Esophagus muscularis mucosa (tissue), 4 donors: ENCODE measurements around the gene MAGI3. TPM values are rescaled to one million over a fixed set of nuclear protein-coding genes. Genes with fewer than 3 reads are reported as not detected.

Experiments
- DNase-seq: peaks from one replicate; pipeline ENCODE4 v3.0.0-alpha.2; 2017; ENCODE audit errors: extremely low spot score
- H3K27ac ChIP-seq, 4 donors: fragments of 200-600 bp; sonication (generic); replicated peaks in 1 of 4; 1 replicate in 3 of 4; 2 replicates in 1 of 4; pipeline ENCODE4 v1.5.1; 2016 to 2019; ENCODE audit warnings: mild to moderate bottlenecking in 1 of 4
- H3K27me3 ChIP-seq, 4 donors: fragments of 200-600 bp; sonication (generic); one replicate each; pipeline versions ENCODE4 v1.5.1 to v1.6.0; 2016 to 2019
- H3K36me3 ChIP-seq, 4 donors: fragments of 200-600 bp; sonication (generic); one replicate each; pipeline ENCODE4 v1.5.1; 2016 to 2019
- H3K4me1 ChIP-seq, 4 donors: fragments of 200-600 bp; sonication (generic); one replicate each; pipeline ENCODE4 v1.5.1; 2016 to 2019
- H3K4me3 ChIP-seq, 4 donors: fragments of 200-600 bp; sonication (generic); 1 replicate in 2 of 4; 2 replicates in 2 of 4; pipeline ENCODE4 v1.5.1; 2016 to 2019; ENCODE audit warnings: mild to moderate bottlenecking in 4 of 4, moderate library complexity in 1 of 4
- H3K9me3 ChIP-seq, 4 donors: fragments of 200-600 bp; sonication (generic); 1 replicate in 3 of 4; 2 replicates in 1 of 4; pipeline ENCODE4 v1.5.1; 2016 to 2019
- CTCF ChIP-seq, 3 experiments: fragments of 200-600 bp in 2 of 3; fragments of 450-650 bp in 1 of 3; sonication (generic) in 2 of 3; IDR thresholded peaks; one replicate each; pipeline ENCODE4 v1.5.1; 2017 to 2019; ENCODE audit warnings: antibody characterized with exemption in 3 of 3, mild to moderate bottlenecking in 2 of 3, moderate library complexity in 1 of 3
- EP300 ChIP-seq: sonication (generic); formaldehyde crosslinking; IDR thresholded peaks from one replicate; pipeline ENCODE4 v1.6.1; 2017; ENCODE audit warnings: antibody characterized with exemption
- POLR2A ChIP-seq: fragments of 450-650 bp; IDR thresholded peaks from one replicate; pipeline ENCODE4 v1.6.1; 2017; ENCODE audit warnings: antibody characterized with exemption, moderate library complexity, mild to moderate bottlenecking, low read depth
- POLR2AphosphoS5 ChIP-seq, 2 donors: sonication (generic); formaldehyde crosslinking; IDR thresholded peaks; one replicate each; pipeline ENCODE4 v1.6.1; 2017; ENCODE audit warnings: antibody characterized with exemption in 2 of 2
- WGBS: methylation state at CpG from one replicate; pipeline ENCODE4 v1.1.5; 2018; 5-methylcytosine and 5-hydroxymethylcytosine counted together
- intact Hi-C: fragments of 100-400 bp; cut with DNase I; formaldehyde crosslinking; loops from one replicate; pipeline ENCODE4 v1.15.1; 2023
- total RNA-seq, 4 donors: library from RNA; depleted of rRNA; stranded (reverse); fragments of >200 nt; gene quantifications; one replicate each; pipeline versions ENCODE4 v1.1.0 to v1.2.1, GENCODE V29; 2016

Gene MAGI3
- total RNA-seq, 4 donors from 2014 or later: 14.6 to 21.7 (median 16.4) TPM

DNA sequence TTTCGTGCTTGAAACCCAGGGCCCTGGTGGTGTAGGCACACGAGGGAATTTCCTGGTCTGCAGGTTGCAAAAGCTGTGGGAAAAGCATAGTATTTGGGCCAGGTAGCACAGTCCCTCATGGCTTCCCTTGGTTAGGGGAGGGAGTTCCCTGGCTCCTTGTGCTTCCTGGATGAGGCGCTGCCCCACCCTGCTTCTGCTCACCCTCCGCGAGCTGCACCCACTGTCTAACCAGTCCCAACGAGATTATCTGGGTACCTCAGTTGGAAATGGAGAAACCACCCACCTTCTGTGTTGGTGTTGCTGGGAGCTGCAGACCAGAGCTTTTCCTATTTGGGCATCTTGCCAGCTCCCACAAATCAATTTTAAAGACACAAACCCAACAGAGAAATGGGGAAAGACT, 186.0 kb downstream of the MAGI3 start:
- no peak overlapping the region for H3K4me3 ChIP-seq
- peaks cover 0 to 4% (median 0%) of the 10 kb centered on the region in 4 donors for H3K4me1 ChIP-seq
- no peaks in the 10 kb centered on the region for H3K36me3 ChIP-seq
- no peak for DNase-seq
- H3K27me3 ChIP-seq: no peaks in the 10 kb centered on the region
- H3K9me3 ChIP-seq: no peaks in the 10 kb centered on the region
- intact Hi-C loops: no loop called here
- no peak for TF ChIP-seq POLR2AphosphoS5 (IDR thresholded peaks at IDR 0.05)
- no peak for TF ChIP-seq POLR2A
- TF ChIP-seq EP300: no peak
- TF ChIP-seq CTCF (IDR thresholded peaks at IDR 0.05): no peak
- WGBS: 92% methylated on average over 6 of the region's 6 CpGs
- no peak overlapping the region for H3K27ac ChIP-seq

- Histone ChIP-seq H3K36me3 (no peaks in the 10 kb centered on the region), H3K4me1 (peaks cover 0 to 4% (median 0%) of the 10 kb centered on the region in 4 donors), H3K4me3 (no peak overlapping the region), H3K27me3 (no peaks in the 10 kb centered on the region), H3K27ac (no peak overlapping the region), H3K9me3 (no peaks in the 10 kb centered on the region)
- 76% methylated on average over 2 of the region's 2 CpGs for WGBS
- TF ChIP-seq CTCF (IDR thresholded peaks at IDR 0.05): no peak
- no peak for TF ChIP-seq POLR2AphosphoS5 (IDR thresholded peaks at IDR 0.05)
- DNase-seq: no peak
- intact Hi-C loops: no loop called here
Observed at GRCh38 chr1:113579256-113580018, 189.1 kb downstream of the MAGI3 start.

DNA sequence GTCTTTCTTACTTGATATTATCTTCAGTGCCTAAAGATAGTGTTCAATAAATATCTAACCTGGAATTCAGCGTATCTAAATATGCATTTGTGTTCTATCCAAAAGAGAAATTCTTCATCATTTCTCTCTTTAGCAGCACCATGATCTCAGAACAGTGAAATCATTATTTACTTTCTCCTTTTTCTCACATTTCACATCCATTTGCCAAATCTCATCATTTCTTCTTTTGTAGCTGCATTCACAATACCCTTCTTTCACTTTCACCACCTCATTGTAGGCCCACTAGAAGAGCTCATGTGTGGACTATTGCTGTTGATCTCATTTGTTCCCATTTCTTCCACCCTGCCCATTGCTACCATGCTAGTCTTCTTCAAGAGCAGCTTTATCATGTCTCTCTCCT, 191.0 kb downstream of the MAGI3 start:
- WGBS: 89% methylated on average over 1 of the region's 1 CpG

DNA sequence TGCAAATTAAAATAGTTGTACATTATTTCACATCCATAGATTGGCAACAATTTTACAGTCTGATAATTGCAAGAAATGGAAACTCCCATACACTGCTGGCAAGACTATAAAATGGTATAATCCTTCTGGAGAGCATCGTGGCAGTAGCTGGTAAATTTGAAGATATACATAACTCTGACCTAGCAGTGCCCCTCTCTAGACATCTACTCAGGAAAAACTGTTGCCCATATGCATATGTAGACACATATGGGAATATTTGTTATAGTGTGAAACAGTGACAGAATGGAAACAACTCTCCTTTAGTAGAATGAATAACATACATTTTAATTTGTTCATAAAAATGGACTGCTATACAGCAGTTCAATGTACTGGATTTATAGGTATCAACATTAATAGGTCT, 191.8 kb downstream of the MAGI3 start:
- DNase-seq: no peak
- no peaks in the 10 kb centered on the region for H3K27me3 ChIP-seq
- whole genome bisulfite sequencing: 96% methylated on average over 1 of the region's 1 CpG
- TF ChIP-seq EP300 (no peak), POLR2A (no peak), POLR2AphosphoS5 (IDR thresholded peaks at IDR 0.05) (no peak), CTCF (IDR thresholded peaks at IDR 0.05) (no peak)
- H3K4me1 ChIP-seq: peaks cover 0 to 4% (median 0%) of the 10 kb centered on the region in 4 donors
- no peaks in the 10 kb centered on the region for H3K36me3 ChIP-seq
- H3K9me3 ChIP-seq: no peaks in the 10 kb centered on the region
- no peak overlapping the region for H3K27ac ChIP-seq
- intact Hi-C loops: no loop called here
- H3K4me3 ChIP-seq: no peak overlapping the region

More for the DNA sequence above, 191.0 kb downstream of the MAGI3 start:
- Histone ChIP-seq H3K36me3 (no peaks in the 10 kb centered on the region), H3K27me3 (no peaks in the 10 kb centered on the region), H3K4me1 (peaks cover 0 to 4% (median 0%) of the 10 kb centered on the region in 4 donors), H3K27ac (no peak overlapping the region), H3K4me3 (no peak overlapping the region), H3K9me3 (no peaks in the 10 kb centered on the region)
- intact Hi-C loops: no loop called here
- no peak for DNase-seq
- TF ChIP-seq POLR2A: no peak
- TF ChIP-seq EP300: no peak
- no peak for TF ChIP-seq CTCF (IDR thresholded peaks at IDR 0.05)
- no peak for TF ChIP-seq POLR2AphosphoS5 (IDR thresholded peaks at IDR 0.05)

GRCh38 chr1:113587475-113587874, 197.2 kb downstream of the MAGI3 start:
- H3K27ac ChIP-seq: no peak overlapping the region
- H3K4me1 ChIP-seq: no peaks in the 10 kb centered on the region
- WGBS: 95% methylated on average over 5 of the region's 5 CpGs
- H3K27me3 ChIP-seq: no peaks in the 10 kb centered on the region
- no peaks in the 10 kb centered on the region for H3K36me3 ChIP-seq
- H3K4me3 ChIP-seq: no peak overlapping the region
- H3K9me3 ChIP-seq: no peaks in the 10 kb centered on the region
- DNase-seq: no peak
- intact Hi-C loops: no loop called here
- no peak for TF ChIP-seq POLR2AphosphoS5 (IDR thresholded peaks at IDR 0.05)
- TF ChIP-seq EP300: no peak
- no peak for TF ChIP-seq CTCF (IDR thresholded peaks at IDR 0.05)
- TF ChIP-seq POLR2A: no peak
